ENCODE measurements around the gene IL9R. TPM values are rescaled to one million over a fixed set of nuclear protein-coding genes. Genes with fewer than 3 reads are reported as not detected.

Gene IL9R
- total and polyA plus RNA-seq, 11 donors: 0.16 TPM; not detected in 10

GRCh38 chrX:156001001-156001666, 3.6 kb downstream of the IL9R start:
- H3K4me3 ChIP-seq: no peak overlapping the region
- intact Hi-C loops (cut with DNase I): no loop called here
- no peaks in the 10 kb centered on the region for H3K9me3 ChIP-seq
- DNase-seq: no peak
- H3K4me1 ChIP-seq: no peaks in the 10 kb centered on the region
- H3K27me3 ChIP-seq: no peaks in the 10 kb centered on the region
- H3K36me3 ChIP-seq: no peaks in the 10 kb centered on the region
- no peak for TF ChIP-seq CTCF (IDR thresholded peaks at IDR 0.05)
- no peak for TF ChIP-seq POLR2A (IDR thresholded peaks at IDR 0.05)
- ATAC-seq: no peak
- 64 to 71% (median 67%) methylated on average over 10 to 12 of the region's 12 CpGs for WGBS, 4 donors
- H3K27ac ChIP-seq: no peak overlapping the region

- H3K27me3 ChIP-seq: no peaks in the 10 kb centered on the region
- ATAC-seq: peak in 1 of 4 donors; percentile 38
- no peaks in the 10 kb centered on the region for H3K4me1 ChIP-seq
- H3K36me3 ChIP-seq: no peaks in the 10 kb centered on the region
- TF ChIP-seq POLR2A (IDR thresholded peaks at IDR 0.05): no peak
- no peak for TF ChIP-seq CTCF (IDR thresholded peaks at IDR 0.05)
- WGBS, 4 donors: 59 to 63% (median 62%) methylated on average over 6 of the region's 6 CpGs
- intact Hi-C loops (cut with DNase I): no loop called here
- no peaks in the 10 kb centered on the region for H3K9me3 ChIP-seq
- no peak overlapping the region for H3K27ac ChIP-seq
- no peak overlapping the region for H3K4me3 ChIP-seq
- no peak for DNase-seq
These were observed 4.1 kb downstream of the IL9R start for GRCh38 chrX:156001667-156002021.

GRCh38 chrX:156002507-156002906, 5.0 kb downstream of the IL9R start:
- Histone ChIP-seq H3K27me3 (no peaks in the 10 kb centered on the region), H3K4me1 (no peaks in the 10 kb centered on the region), H3K36me3 (no peaks in the 10 kb centered on the region), H3K9me3 (no peaks in the 10 kb centered on the region), H3K4me3 (no peak overlapping the region), H3K27ac (no peak overlapping the region)
- 69 to 77% (median 72%) methylated on average over 3 of the region's 3 CpGs for WGBS, 4 donors
- ATAC-seq (no peak), DNase-seq (no peak)
- intact Hi-C loops (cut with DNase I): no loop called here
- TF ChIP-seq CTCF (IDR thresholded peaks at IDR 0.05) (no peak), POLR2A (IDR thresholded peaks at IDR 0.05) (no peak)

- no peaks in the 10 kb centered on the region for H3K4me1 ChIP-seq
- DNase-seq (no peak), ATAC-seq (no peak)
- no peaks in the 10 kb centered on the region for H3K9me3 ChIP-seq
- intact Hi-C loops (cut with DNase I): no loop called here
- no peaks in the 10 kb centered on the region for H3K36me3 ChIP-seq
- H3K27me3 ChIP-seq: no peaks in the 10 kb centered on the region
- no peak overlapping the region for H3K4me3 ChIP-seq
- H3K27ac ChIP-seq: no peak overlapping the region
- TF ChIP-seq POLR2A (IDR thresholded peaks at IDR 0.05) (no peak), CTCF (IDR thresholded peaks at IDR 0.05) (no peak)
- 68 to 84% (median 80%) methylated on average over 7 to 14 of the region's 14 CpGs for WGBS, 4 donors
These were observed 6.1 kb downstream of the IL9R start for GRCh38 chrX:156003486-156004185.
